WTC11 (cell line): ENCODE data around the gene F13A1.

Experiments
- CTCF ChIP-seq: fragments of 200-600 bp; IDR thresholded peaks from 2 replicates; pipeline ENCODE4 v1.8.0; 2022; ENCODE audit warnings: antibody characterized with exemption
- FOXP4 ChIP-seq: sonication (generic); formaldehyde crosslinking; IDR thresholded peaks from 2 replicates; pipeline ENCODE4 v1.8.0; 2022; ENCODE audit warnings: mild to moderate bottlenecking, missing genetic modification reagents
- HMGXB4 ChIP-seq: sonication (generic); formaldehyde crosslinking; IDR thresholded peaks from 2 replicates; pipeline ENCODE4 v1.8.1; 2023; ENCODE audit warnings: mild to moderate bottlenecking, moderate library complexity, missing genetic modification reagents
- KAT7 ChIP-seq: sonication (generic); formaldehyde crosslinking; IDR thresholded peaks from 2 replicates; pipeline ENCODE4 v1.8.1; 2023; ENCODE audit warnings: missing genetic modification reagents, mild to moderate bottlenecking, borderline replicate concordance
- MYBL2 ChIP-seq: sonication (generic); formaldehyde crosslinking; IDR thresholded peaks from 2 replicates; pipeline ENCODE4 v1.8.1; 2023; ENCODE audit warnings: mild to moderate bottlenecking, moderate library complexity, missing genetic modification reagents
- SMAD3 ChIP-seq: sonication (generic); formaldehyde crosslinking; IDR thresholded peaks from 2 replicates; pipeline ENCODE4 v1.8.0; 2022; ENCODE audit warnings: missing genetic modification reagents, mild to moderate bottlenecking, borderline replicate concordance
- TEAD4 ChIP-seq: sonication (generic); formaldehyde crosslinking; IDR thresholded peaks from 2 replicates; pipeline ENCODE4 v1.8.0; 2022; ENCODE audit warnings: mild to moderate bottlenecking, missing genetic modification reagents
- ZNF317 ChIP-seq: sonication (generic); formaldehyde crosslinking; IDR thresholded peaks from 2 replicates; pipeline ENCODE4 v1.8.1; 2023; ENCODE audit warnings: low read depth, mild to moderate bottlenecking, moderate library complexity, missing genetic modification reagents, borderline replicate concordance
- TF ChIP-seq, protein P1 (sequence below): sonication (generic); formaldehyde crosslinking; IDR thresholded peaks from 2 replicates; pipeline ENCODE4 v1.8.1; 2022; ENCODE audit warnings: mild to moderate bottlenecking, moderate library complexity, missing genetic modification reagents
- TF ChIP-seq, protein P2 (sequence below): sonication (generic); formaldehyde crosslinking; IDR thresholded peaks from 2 replicates; pipeline ENCODE4 v1.8.1; 2022; ENCODE audit warnings: missing genetic modification reagents, borderline replicate concordance
- TF ChIP-seq, protein P3 (sequence below): sonication (generic); formaldehyde crosslinking; IDR thresholded peaks from 2 replicates; pipeline ENCODE4 v1.8.1; 2023; ENCODE audit warnings: mild to moderate bottlenecking, missing genetic modification reagents, moderate library complexity
- TF ChIP-seq, protein P4 (sequence below): sonication (generic); formaldehyde crosslinking; IDR thresholded peaks from 2 replicates; pipeline ENCODE4 v1.8.0; 2022; ENCODE audit warnings: mild to moderate bottlenecking, missing genetic modification reagents
- TF ChIP-seq, protein P5 (sequence below): sonication (generic); formaldehyde crosslinking; IDR thresholded peaks from 2 replicates; pipeline ENCODE4 v1.8.1; 2023; ENCODE audit warnings: mild to moderate bottlenecking, missing genetic modification reagents, moderate library complexity
- TF ChIP-seq, protein P6 (sequence below): sonication (generic); formaldehyde crosslinking; IDR thresholded peaks from 2 replicates; pipeline ENCODE4 v1.8.0; 2022; ENCODE audit warnings: mild to moderate bottlenecking, missing genetic modification reagents

GRCh38 chr6:6169141-6169540, 151.3 kb downstream of the F13A1 start:
- TF ChIP-seq TEAD4, result no peak
- no peak for TF ChIP-seq MYBL2
- TF ChIP-seq CTCF, result no peak
- TF ChIP-seq, protein P1, sequence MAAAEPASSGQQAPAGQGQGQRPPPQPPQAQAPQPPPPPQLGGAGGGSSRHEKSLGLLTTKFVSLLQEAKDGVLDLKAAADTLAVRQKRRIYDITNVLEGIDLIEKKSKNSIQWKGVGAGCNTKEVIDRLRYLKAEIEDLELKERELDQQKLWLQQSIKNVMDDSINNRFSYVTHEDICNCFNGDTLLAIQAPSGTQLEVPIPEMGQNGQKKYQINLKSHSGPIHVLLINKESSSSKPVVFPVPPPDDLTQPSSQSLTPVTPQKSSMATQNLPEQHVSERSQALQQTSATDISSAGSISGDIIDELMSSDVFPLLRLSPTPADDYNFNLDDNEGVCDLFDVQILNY (CRISPR knock-in tag), result no peak
- TF ChIP-seq SMAD3 (CRISPR knock-in tag), result no peak
- TF ChIP-seq, protein P2, sequence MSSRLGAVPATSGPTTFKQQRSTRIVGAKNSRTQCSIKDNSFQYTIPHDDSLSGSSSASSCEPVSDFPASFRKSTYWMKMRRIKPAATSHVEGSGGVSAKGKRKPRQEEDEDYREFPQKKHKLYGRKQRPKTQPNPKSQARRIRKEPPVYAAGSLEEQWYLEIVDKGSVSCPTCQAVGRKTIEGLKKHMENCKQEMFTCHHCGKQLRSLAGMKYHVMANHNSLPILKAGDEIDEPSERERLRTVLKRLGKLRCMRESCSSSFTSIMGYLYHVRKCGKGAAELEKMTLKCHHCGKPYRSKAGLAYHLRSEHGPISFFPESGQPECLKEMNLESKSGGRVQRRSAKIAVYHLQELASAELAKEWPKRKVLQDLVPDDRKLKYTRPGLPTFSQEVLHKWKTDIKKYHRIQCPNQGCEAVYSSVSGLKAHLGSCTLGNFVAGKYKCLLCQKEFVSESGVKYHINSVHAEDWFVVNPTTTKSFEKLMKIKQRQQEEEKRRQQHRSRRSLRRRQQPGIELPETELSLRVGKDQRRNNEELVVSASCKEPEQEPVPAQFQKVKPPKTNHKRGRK (CRISPR knock-in tag), result no peak
- no peak for TF ChIP-seq ZNF317 (CRISPR knock-in tag)
- TF ChIP-seq, protein P3, sequence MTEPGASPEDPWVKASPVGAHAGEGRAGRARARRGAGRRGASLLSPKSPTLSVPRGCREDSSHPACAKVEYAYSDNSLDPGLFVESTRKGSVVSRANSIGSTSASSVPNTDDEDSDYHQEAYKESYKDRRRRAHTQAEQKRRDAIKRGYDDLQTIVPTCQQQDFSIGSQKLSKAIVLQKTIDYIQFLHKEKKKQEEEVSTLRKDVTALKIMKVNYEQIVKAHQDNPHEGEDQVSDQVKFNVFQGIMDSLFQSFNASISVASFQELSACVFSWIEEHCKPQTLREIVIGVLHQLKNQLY (CRISPR knock-in tag), result no peak
- TF ChIP-seq KAT7 (CRISPR knock-in tag), result no peak
- TF ChIP-seq, protein P4, sequence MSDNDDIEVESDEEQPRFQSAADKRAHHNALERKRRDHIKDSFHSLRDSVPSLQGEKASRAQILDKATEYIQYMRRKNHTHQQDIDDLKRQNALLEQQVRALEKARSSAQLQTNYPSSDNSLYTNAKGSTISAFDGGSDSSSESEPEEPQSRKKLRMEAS (CRISPR knock-in tag), result no peak
- no peak for TF ChIP-seq FOXP4 (CRISPR knock-in tag)
- TF ChIP-seq, protein P5, sequence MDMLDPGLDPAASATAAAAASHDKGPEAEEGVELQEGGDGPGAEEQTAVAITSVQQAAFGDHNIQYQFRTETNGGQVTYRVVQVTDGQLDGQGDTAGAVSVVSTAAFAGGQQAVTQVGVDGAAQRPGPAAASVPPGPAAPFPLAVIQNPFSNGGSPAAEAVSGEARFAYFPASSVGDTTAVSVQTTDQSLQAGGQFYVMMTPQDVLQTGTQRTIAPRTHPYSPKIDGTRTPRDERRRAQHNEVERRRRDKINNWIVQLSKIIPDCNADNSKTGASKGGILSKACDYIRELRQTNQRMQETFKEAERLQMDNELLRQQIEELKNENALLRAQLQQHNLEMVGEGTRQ (CRISPR knock-in tag), result no peak
- TF ChIP-seq HMGXB4, result no peak
- TF ChIP-seq, protein P6, sequence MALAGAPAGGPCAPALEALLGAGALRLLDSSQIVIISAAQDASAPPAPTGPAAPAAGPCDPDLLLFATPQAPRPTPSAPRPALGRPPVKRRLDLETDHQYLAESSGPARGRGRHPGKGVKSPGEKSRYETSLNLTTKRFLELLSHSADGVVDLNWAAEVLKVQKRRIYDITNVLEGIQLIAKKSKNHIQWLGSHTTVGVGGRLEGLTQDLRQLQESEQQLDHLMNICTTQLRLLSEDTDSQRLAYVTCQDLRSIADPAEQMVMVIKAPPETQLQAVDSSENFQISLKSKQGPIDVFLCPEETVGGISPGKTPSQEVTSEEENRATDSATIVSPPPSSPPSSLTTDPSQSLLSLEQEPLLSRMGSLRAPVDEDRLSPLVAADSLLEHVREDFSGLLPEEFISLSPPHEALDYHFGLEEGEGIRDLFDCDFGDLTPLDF (CRISPR knock-in tag), result no peak
